T47D (cell line): ENCODE data around the gene CYP46A1.

Source experiments
- DNase-seq, 2 experiments: peaks; one replicate each; pipeline versions ENCODE4 v3.0.0 to v3.0.0-alpha.2; 2011 to 2012; ENCODE audit warnings: low read depth in 1 of 2, low spot score in 1 of 2
- JUND ChIP-seq: IDR thresholded peaks from 2 replicates; pipeline ENCODE4 v1.6.1; 2012; ENCODE audit warnings: low read depth
- in situ Hi-C: cut with HindIII; loops from 2 replicates; pipeline ENCODE4 v1.10.0; 2016; ENCODE audit warnings: low sequenced_read_pairs, low pct_unique_long_range_greater_than_20kb

CYP46A1 gene

GRCh38 chr14:99769799-99770198, 85.7 kb downstream of the CYP46A1 start:
- in situ Hi-C loops: no loop called here
- no peak for TF ChIP-seq JUND

GRCh38 chr14:99772371-99773283, 88.5 kb downstream of the CYP46A1 start:
- in situ Hi-C loops: no loop called here
- TF ChIP-seq JUND: no peak
- peak in 1 of 2 experiments; percentile 30 for DNase-seq

More at GRCh38 chr14:99769799-99770198, 85.7 kb downstream of the CYP46A1 start:
- no peak for DNase-seq

- DNase-seq: no peak
- in situ Hi-C loops: no loop called here
- no peak for TF ChIP-seq JUND
Observed at GRCh38 chr14:99773521-99774497, 89.7 kb downstream of the CYP46A1 start.

- no peak for TF ChIP-seq JUND
- in situ Hi-C loops: no loop called here
- no peak for DNase-seq
Observed at GRCh38 chr14:99774556-99775307, 90.6 kb downstream of the CYP46A1 start.

- no peak for TF ChIP-seq JUND
Observed at GRCh38 chr14:99775351-99775750, 91.3 kb downstream of the CYP46A1 start.

More at GRCh38 chr14:99775351-99775750, 91.3 kb downstream of the CYP46A1 start:
- DNase-seq: no peak
- in situ Hi-C loops: no loop called here
